Muscle layer of colon (tissue), 2 donors: ENCODE results near the gene LSAMP.

Experiments used
- H3K27ac ChIP-seq: one replicate; pipeline ENCODE4 v1.7.0; 2013; ENCODE audit warnings: low read depth, mild to moderate bottlenecking, low read length, moderate library complexity
- H3K27me3 ChIP-seq, 2 donors: one replicate each; pipeline ENCODE4 v1.7.0; 2013; ENCODE audit warnings: low read length in 2 of 2, mild to moderate bottlenecking in 2 of 2; ENCODE audit not compliant: insufficient read depth in 2 of 2, control insufficient read depth in 1 of 2
- H3K36me3 ChIP-seq: one replicate; pipeline ENCODE4 v1.7.0; 2013; ENCODE audit warnings: mild to moderate bottlenecking, low read length; ENCODE audit not compliant: insufficient read depth
- H3K4me1 ChIP-seq: one replicate; pipeline ENCODE4 v1.7.0; 2013; ENCODE audit warnings: mild to moderate bottlenecking, low read length; ENCODE audit not compliant: insufficient read depth
- H3K4me3 ChIP-seq, 2 donors: one replicate each; pipeline ENCODE4 v1.7.0; 2013; ENCODE audit warnings: low read length in 2 of 2, low read depth in 1 of 2, mild to moderate bottlenecking in 1 of 2, moderate library complexity in 1 of 2
- H3K9ac ChIP-seq: one replicate; pipeline ENCODE4 v1.7.0; 2013; ENCODE audit warnings: low read length
- H3K9me3 ChIP-seq: one replicate; pipeline ENCODE4 v1.7.0; 2013; ENCODE audit warnings: mild to moderate bottlenecking, low read length
- donor health status: abdominal sarcoma.
- donor health status: Adenocarcinoma of cecum.

The LSAMP gene

GRCh38 chr3:116160594-116160993, 284.7 kb downstream of the LSAMP start:
- Histone ChIP-seq H3K4me3 (no peak overlapping the region), H3K9ac (no peak overlapping the region), H3K27me3 (no peaks in the 10 kb centered on the region), H3K9me3 (no peaks in the 10 kb centered on the region), H3K4me1 (no peaks in the 10 kb centered on the region), H3K27ac (no peak overlapping the region), H3K36me3 (no peaks in the 10 kb centered on the region)

GRCh38 chr3:116155841-116156240, 289.4 kb downstream of the LSAMP start:
- Histone ChIP-seq H3K36me3 (no peaks in the 10 kb centered on the region), H3K27me3 (no peaks in the 10 kb centered on the region)

GRCh38 chr3:116154389-116154788, 290.9 kb downstream of the LSAMP start:
- H3K4me1 ChIP-seq, result peaks cover 7% of the 10 kb centered on the region
- H3K9me3 ChIP-seq, result no peaks in the 10 kb centered on the region
- no peak overlapping the region for H3K9ac ChIP-seq
- no peak overlapping the region for H3K4me3 ChIP-seq
- H3K27me3 ChIP-seq, result no peaks in the 10 kb centered on the region
- no peak overlapping the region for H3K27ac ChIP-seq
- H3K36me3 ChIP-seq, result no peaks in the 10 kb centered on the region

More at GRCh38 chr3:116155841-116156240, 289.4 kb downstream of the LSAMP start:
- Histone ChIP-seq H3K4me1 (peaks cover 7% of the 10 kb centered on the region), H3K4me3 (no peak overlapping the region), H3K9ac (no peak overlapping the region), H3K9me3 (no peaks in the 10 kb centered on the region), H3K27ac (no peak overlapping the region)

- H3K4me1 ChIP-seq, result peaks cover 7% of the 10 kb centered on the region
- H3K27ac ChIP-seq, result peak overlapping the region; percentile 17
- H3K36me3 ChIP-seq, result no peaks in the 10 kb centered on the region
- H3K4me3 ChIP-seq, result peak overlapping the region; percentile 2 to 43
- H3K9me3 ChIP-seq, result no peaks in the 10 kb centered on the region
- H3K9ac ChIP-seq, result no peak overlapping the region
- H3K27me3 ChIP-seq, result no peaks in the 10 kb centered on the region
These were observed 292.1 kb downstream of the LSAMP start for GRCh38 chr3:116153174-116153573.

- no peak overlapping the region for H3K27ac ChIP-seq
- H3K9ac ChIP-seq, result no peak overlapping the region
- H3K27me3 ChIP-seq, result no peaks in the 10 kb centered on the region
- H3K4me3 ChIP-seq, result no peak overlapping the region
- no peaks in the 10 kb centered on the region for H3K9me3 ChIP-seq
- H3K36me3 ChIP-seq, result no peaks in the 10 kb centered on the region
- H3K4me1 ChIP-seq, result peaks cover 7% of the 10 kb centered on the region
These were observed 294.6 kb downstream of the LSAMP start for GRCh38 chr3:116150655-116151167.

GRCh38 chr3:116148881-116149851, 296.1 kb downstream of the LSAMP start:
- no peak overlapping the region for H3K9ac ChIP-seq
- H3K36me3 ChIP-seq, result no peaks in the 10 kb centered on the region
- H3K4me3 ChIP-seq, result no peak overlapping the region
- H3K27ac ChIP-seq, result no peak overlapping the region
- no peaks in the 10 kb centered on the region for H3K9me3 ChIP-seq
- peaks cover 7% of the 10 kb centered on the region for H3K4me1 ChIP-seq
- no peaks in the 10 kb centered on the region for H3K27me3 ChIP-seq

- Histone ChIP-seq H3K27ac (no peak overlapping the region), H3K36me3 (no peaks in the 10 kb centered on the region), H3K9ac (no peak overlapping the region), H3K4me3 (no peak overlapping the region), H3K9me3 (no peaks in the 10 kb centered on the region), H3K4me1 (peaks cover 2% of the 10 kb centered on the region), H3K27me3 (no peaks in the 10 kb centered on the region)
These were observed 299.7 kb downstream of the LSAMP start for GRCh38 chr3:116145613-116146012.

- no peak overlapping the region for H3K27ac ChIP-seq
- peaks cover 23% of the 10 kb centered on the region for H3K4me1 ChIP-seq
- H3K9ac ChIP-seq, result no peak overlapping the region
- H3K27me3 ChIP-seq, result no peaks in the 10 kb centered on the region
- H3K9me3 ChIP-seq, result no peaks in the 10 kb centered on the region
- no peaks in the 10 kb centered on the region for H3K36me3 ChIP-seq
- H3K4me3 ChIP-seq, result no peak overlapping the region
These were observed 303.6 kb downstream of the LSAMP start for GRCh38 chr3:116141724-116142123.

GRCh38 chr3:116140100-116140689, 305.1 kb downstream of the LSAMP start:
- peaks cover 38% of the 10 kb centered on the region for H3K4me1 ChIP-seq
- H3K9ac ChIP-seq, result no peak overlapping the region
- no peaks in the 10 kb centered on the region for H3K27me3 ChIP-seq
- H3K9me3 ChIP-seq, result no peaks in the 10 kb centered on the region
- H3K4me3 ChIP-seq, result no peak overlapping the region
- H3K36me3 ChIP-seq, result no peaks in the 10 kb centered on the region
- H3K27ac ChIP-seq, result no peak overlapping the region

- no peak overlapping the region for H3K9ac ChIP-seq
- H3K9me3 ChIP-seq, result no peaks in the 10 kb centered on the region
- H3K4me3 ChIP-seq, result no peak overlapping the region
- H3K36me3 ChIP-seq, result no peaks in the 10 kb centered on the region
- H3K27ac ChIP-seq, result no peak overlapping the region
- H3K4me1 ChIP-seq, result peaks cover 44% of the 10 kb centered on the region
- H3K27me3 ChIP-seq, result no peaks in the 10 kb centered on the region
These were observed 305.6 kb downstream of the LSAMP start for GRCh38 chr3:116139641-116140040.

GRCh38 chr3:116135457-116136085, 309.7 kb downstream of the LSAMP start:
- H3K4me1 ChIP-seq, result peaks cover 45% of the 10 kb centered on the region
- no peak overlapping the region for H3K9ac ChIP-seq
- peak overlapping the region; percentile 37 for H3K27ac ChIP-seq
- H3K36me3 ChIP-seq, result no peaks in the 10 kb centered on the region
- H3K27me3 ChIP-seq, result no peaks in the 10 kb centered on the region
- H3K9me3 ChIP-seq, result no peaks in the 10 kb centered on the region
- peak overlapping the region in 1 of 2 donors; percentile 6 for H3K4me3 ChIP-seq
